Neural progenitor cell (in vitro differentiated cells): Measurements from ENCODE around the gene NPSR1. TPM values are rescaled to one million over a fixed set of nuclear protein-coding genes. Genes with fewer than 3 reads are reported as not detected.
A peak's percentile ranks its signal among the peaks of the same experiment; 100 is the strongest.

Experiments
- DNase-seq: peaks from one replicate; pipeline ENCODE4 v3.0.0-alpha.2; 2016; ENCODE audit warnings: low spot score
- H2AFZ ChIP-seq: fragments of 200-600 bp; sonication (generic); replicated peaks from 2 replicates; pipeline ENCODE4 v1.6.1; 2016; ENCODE audit warnings: antibody characterized with exemption
- H3F3A ChIP-seq: fragments of 200-600 bp; sonication (generic); 2 replicates; pipeline ENCODE4 v1.6.1; 2016; ENCODE audit warnings: antibody characterized with exemption, low read depth
- H3K27ac ChIP-seq: fragments of 200-600 bp; sonication (generic); 2 replicates; pipeline ENCODE4 v1.5.1; 2016; ENCODE audit warnings: mild to moderate bottlenecking
- H3K27me3 ChIP-seq: fragments of 200-600 bp; sonication (generic); 2 replicates; pipeline ENCODE4 v1.6.1; 2016; ENCODE audit warnings: mild to moderate bottlenecking, moderate library complexity
- H3K36me3 ChIP-seq: fragments of 200-600 bp; sonication (generic); 2 replicates; pipeline ENCODE4 v1.5.1; 2016
- H3K4me1 ChIP-seq: fragments of 200-600 bp; sonication (generic); 2 replicates; pipeline ENCODE4 v1.6.1; 2016; ENCODE audit warnings: mixed run types
- H3K4me2 ChIP-seq: fragments of 200-600 bp; sonication (generic); 2 replicates; pipeline ENCODE4 v1.6.1; 2016
- H3K4me3 ChIP-seq: fragments of 200-600 bp; sonication (generic); 2 replicates; pipeline ENCODE4 v1.5.1; 2016
- H3K79me2 ChIP-seq: fragments of 200-600 bp; sonication (generic); 2 replicates; pipeline ENCODE4 v1.6.1; 2016; ENCODE audit warnings: low read depth
- H3K9ac ChIP-seq: fragments of 200-600 bp; sonication (generic); 2 replicates; pipeline ENCODE4 v1.6.1; 2016
- H3K9me3 ChIP-seq: fragments of 200-600 bp; sonication (generic); 2 replicates; pipeline ENCODE4 v1.5.1; 2016; ENCODE audit warnings: low read depth
- H4K20me1 ChIP-seq: fragments of 200-600 bp; sonication (generic); 2 replicates; pipeline ENCODE4 v1.6.1; 2016; ENCODE audit warnings: low read depth
- H3K27ac Mint-ChIP-seq: 3 replicates; pipeline ENCODE4 v1.8.0; 2021; ENCODE audit warnings: mixed read lengths
- H3K27me3 Mint-ChIP-seq: 2 replicates; pipeline ENCODE4 v1.8.0; 2022; ENCODE audit warnings: low read depth, mild to moderate bottlenecking, inconsistent platforms, moderate library complexity, mixed read lengths; ENCODE audit not compliant: insufficient read depth
- H3K36me3 Mint-ChIP-seq: 3 replicates; pipeline ENCODE4 v1.8.0; 2021; ENCODE audit warnings: mixed read lengths
- H3K4me1 Mint-ChIP-seq: 3 replicates; pipeline ENCODE4 v1.8.0; 2021; ENCODE audit warnings: mixed read lengths
- H3K4me3 Mint-ChIP-seq: 3 replicates; pipeline ENCODE4 v1.8.0; 2021; ENCODE audit warnings: mild to moderate bottlenecking, moderate library complexity, mixed read lengths
- H3K9me3 Mint-ChIP-seq: 3 replicates; pipeline ENCODE4 v1.8.0; 2020; ENCODE audit warnings: mixed read lengths
- EZH2 ChIP-seq: fragments of 200-600 bp; sonication (generic); IDR thresholded peaks from 2 replicates; pipeline ENCODE4 v1.6.1; 2017; ENCODE audit warnings: antibody characterized with exemption, mild to moderate bottlenecking, moderate library complexity
- EZH2phosphoT487 ChIP-seq: fragments of 200-600 bp; sonication (generic); IDR thresholded peaks from 2 replicates; pipeline ENCODE4 v1.6.1; 2017; ENCODE audit warnings: antibody characterized with exemption
- total RNA-seq: library from RNA; depleted of rRNA; stranded (reverse); fragments of >200 nt; gene quantifications from 2 replicates; pipeline ENCODE4 v1.2.3, GENCODE V29; 2015; ENCODE audit warnings: low replicate concordance
- TF ChIP-seq, protein P1 (sequence below): fragments of 200-600 bp; sonication (generic); IDR thresholded peaks from 2 replicates; pipeline ENCODE4 v1.5.1; 2017; ENCODE audit warnings: antibody characterized with exemption, mild to moderate bottlenecking

Gene NPSR1
- total RNA-seq, 1 donor from 2014 or later = not detected

DNA sequence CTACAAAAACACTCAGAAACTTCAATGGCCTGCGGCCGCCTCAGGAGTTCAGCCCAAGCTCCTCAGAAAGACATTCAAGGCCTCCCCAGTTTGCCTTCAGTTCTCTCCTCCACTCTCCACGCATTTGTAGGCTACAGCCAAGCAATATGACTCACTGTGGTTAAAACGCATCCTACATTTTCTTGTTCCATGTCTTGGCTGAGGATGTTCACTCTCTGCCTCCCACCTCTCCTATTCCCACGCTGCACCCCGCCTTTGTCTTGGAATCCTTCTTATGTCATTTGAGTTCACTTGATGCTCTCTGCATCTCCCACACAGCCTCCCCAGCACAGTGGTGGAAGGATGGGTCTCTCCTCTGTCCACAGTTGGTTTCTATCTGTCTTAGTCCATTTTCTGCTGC, 184.8 kb downstream of the NPSR1 start:
- no peaks in the 10 kb centered on the region for H3K36me3 Mint-ChIP-seq
- Histone ChIP-seq H3K4me3 (no peak overlapping the region), H3K27ac (no peak overlapping the region), H3K79me2 (no peaks in the 10 kb centered on the region), H2AFZ (no peak overlapping the region), H3F3A (peaks cover 23% of the 10 kb centered on the region), H4K20me1 (no peaks in the 10 kb centered on the region), H3K4me1 (peaks cover 41% of the 10 kb centered on the region), H3K9me3 (no peaks in the 10 kb centered on the region), H3K9ac (no peak overlapping the region), H3K36me3 (no peaks in the 10 kb centered on the region), H3K27me3 (no peaks in the 10 kb centered on the region), H3K4me2 (no peak overlapping the region)
- peaks cover 69% of the 10 kb centered on the region for H3K4me1 Mint-ChIP-seq
- TF ChIP-seq, protein P1, sequence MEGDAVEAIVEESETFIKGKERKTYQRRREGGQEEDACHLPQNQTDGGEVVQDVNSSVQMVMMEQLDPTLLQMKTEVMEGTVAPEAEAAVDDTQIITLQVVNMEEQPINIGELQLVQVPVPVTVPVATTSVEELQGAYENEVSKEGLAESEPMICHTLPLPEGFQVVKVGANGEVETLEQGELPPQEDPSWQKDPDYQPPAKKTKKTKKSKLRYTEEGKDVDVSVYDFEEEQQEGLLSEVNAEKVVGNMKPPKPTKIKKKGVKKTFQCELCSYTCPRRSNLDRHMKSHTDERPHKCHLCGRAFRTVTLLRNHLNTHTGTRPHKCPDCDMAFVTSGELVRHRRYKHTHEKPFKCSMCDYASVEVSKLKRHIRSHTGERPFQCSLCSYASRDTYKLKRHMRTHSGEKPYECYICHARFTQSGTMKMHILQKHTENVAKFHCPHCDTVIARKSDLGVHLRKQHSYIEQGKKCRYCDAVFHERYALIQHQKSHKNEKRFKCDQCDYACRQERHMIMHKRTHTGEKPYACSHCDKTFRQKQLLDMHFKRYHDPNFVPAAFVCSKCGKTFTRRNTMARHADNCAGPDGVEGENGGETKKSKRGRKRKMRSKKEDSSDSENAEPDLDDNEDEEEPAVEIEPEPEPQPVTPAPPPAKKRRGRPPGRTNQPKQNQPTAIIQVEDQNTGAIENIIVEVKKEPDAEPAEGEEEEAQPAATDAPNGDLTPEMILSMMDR = no peak
- no peak for TF ChIP-seq EZH2phosphoT487
- no peak for TF ChIP-seq EZH2
- no peak overlapping the region for H3K4me3 Mint-ChIP-seq
- peak overlapping the region; percentile 35 for H3K27ac Mint-ChIP-seq
- DNase-seq = no peak
- peaks cover 9% of the 10 kb centered on the region for H3K27me3 Mint-ChIP-seq
- H3K9me3 Mint-ChIP-seq = peaks cover 2% of the 10 kb centered on the region

DNA sequence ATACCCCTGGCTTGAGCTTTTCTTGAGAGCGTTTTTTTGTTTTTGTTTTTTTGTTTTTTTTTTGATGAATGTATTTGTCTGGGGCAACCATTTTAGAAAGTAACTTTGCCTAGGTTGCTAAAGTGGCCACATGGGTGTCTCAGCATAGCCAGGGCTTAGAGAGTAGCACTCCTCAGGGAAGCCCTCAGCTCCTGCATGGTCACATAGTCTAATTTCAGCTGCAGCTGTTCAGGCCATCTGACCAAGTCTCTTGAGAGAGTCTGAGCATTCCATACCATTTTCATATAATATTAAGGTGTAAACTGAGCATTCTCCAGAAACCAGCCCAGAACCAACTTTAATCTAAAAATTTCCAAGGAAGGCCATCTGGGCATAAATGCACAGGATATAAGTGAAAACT, 186.4 kb downstream of the NPSR1 start:
- no peaks in the 10 kb centered on the region for H4K20me1 ChIP-seq
- H3K9ac ChIP-seq = no peak overlapping the region
- H3K4me1 ChIP-seq = peaks cover 41% of the 10 kb centered on the region
- no peak overlapping the region for H3K4me2 ChIP-seq
- H3K9me3 Mint-ChIP-seq = peaks cover 2% of the 10 kb centered on the region
- no peak overlapping the region for H3K27ac ChIP-seq
- H3F3A ChIP-seq = peaks cover 23% of the 10 kb centered on the region
- no peak overlapping the region for H2AFZ ChIP-seq
- H3K36me3 ChIP-seq = no peaks in the 10 kb centered on the region
- H3K4me1 Mint-ChIP-seq = peaks cover 58% of the 10 kb centered on the region
- TF ChIP-seq, protein P1 = no peak
- no peak for TF ChIP-seq EZH2
- H3K27me3 Mint-ChIP-seq = peaks cover 9% of the 10 kb centered on the region
- no peaks in the 10 kb centered on the region for H3K27me3 ChIP-seq
- no peak overlapping the region for H3K4me3 Mint-ChIP-seq
- H3K79me2 ChIP-seq = no peaks in the 10 kb centered on the region
- no peak for DNase-seq
- peak overlapping the region; percentile 59 for H3K27ac Mint-ChIP-seq
- no peaks in the 10 kb centered on the region for H3K36me3 Mint-ChIP-seq
- no peak overlapping the region for H3K4me3 ChIP-seq
- no peaks in the 10 kb centered on the region for H3K9me3 ChIP-seq

DNA sequence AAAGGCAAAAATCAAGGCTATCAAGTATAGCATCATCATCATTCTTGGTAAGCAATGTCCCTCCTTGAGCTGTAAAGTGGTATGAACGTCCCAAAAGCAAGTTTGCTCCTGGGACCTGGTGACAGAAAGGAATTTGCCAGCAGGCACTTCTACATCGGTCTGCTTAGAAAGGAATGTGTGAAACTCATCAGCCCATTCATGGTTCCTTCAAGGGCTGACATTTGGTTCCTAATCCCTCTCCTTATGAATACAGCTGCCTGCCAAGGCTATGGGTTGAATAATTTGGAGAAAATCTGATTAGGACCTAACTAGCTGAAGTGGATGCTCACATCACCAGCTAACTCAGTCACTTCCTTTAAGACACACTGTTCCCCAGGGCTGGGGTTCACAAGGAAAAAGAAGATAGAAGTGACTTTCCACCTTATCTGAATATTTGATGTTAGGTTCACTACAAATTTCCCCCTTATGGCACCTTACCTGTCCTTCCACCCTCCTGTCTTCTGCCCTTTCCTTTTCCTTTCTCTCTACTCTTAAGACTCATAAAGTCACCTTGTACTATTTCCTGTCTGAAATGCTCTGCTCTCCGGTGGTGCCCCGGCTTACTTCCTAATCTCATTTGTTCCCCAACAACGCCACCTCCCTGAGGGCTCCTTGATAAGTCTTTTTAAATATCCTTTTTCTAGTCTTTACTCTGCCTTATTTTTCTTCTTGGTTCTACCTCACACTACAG, 187.1 kb downstream of the NPSR1 start:
- Mint-ChIP-seq H3K27me3 (peaks cover 9% of the 10 kb centered on the region), H3K27ac (no peak overlapping the region), H3K4me3 (no peak overlapping the region), H3K36me3 (no peaks in the 10 kb centered on the region), H3K9me3 (no peaks in the 10 kb centered on the region), H3K4me1 (peaks cover 51% of the 10 kb centered on the region)
- no peaks in the 10 kb centered on the region for H3K9me3 ChIP-seq
- no peak overlapping the region for H3K4me3 ChIP-seq
- H3K4me1 ChIP-seq = peaks cover 39% of the 10 kb centered on the region
- no peak overlapping the region for H2AFZ ChIP-seq
- H3F3A ChIP-seq = peaks cover 23% of the 10 kb centered on the region
- H4K20me1 ChIP-seq = no peaks in the 10 kb centered on the region
- H3K79me2 ChIP-seq = no peaks in the 10 kb centered on the region
- H3K9ac ChIP-seq = no peak overlapping the region
- no peaks in the 10 kb centered on the region for H3K36me3 ChIP-seq
- H3K4me2 ChIP-seq = peak overlapping the region; percentile 21
- no peak overlapping the region for H3K27ac ChIP-seq
- DNase-seq = peak; percentile 58
- no peak for TF ChIP-seq EZH2phosphoT487
- TF ChIP-seq, protein P1 = no peak
- TF ChIP-seq EZH2 = no peak
- no peaks in the 10 kb centered on the region for H3K27me3 ChIP-seq
